NCI-H748 treated with DMSO at 0.1 percent for 48 hours (cell line): Measurements from ENCODE around the gene DNAH14.
"Not testable (repeated sequence)": the region's sequence is repeated elsewhere in the genome, so short reads cannot be mapped to it uniquely, and the experiment has no call there.

ENCODE experiments used
- DNase-seq: peaks from one replicate; lab custom pipeline; 2025; lab: John Stamatoyannopoulos, UW

DNAH14 gene

GRCh38 chr1:225155555-225155954, 226.1 kb downstream of the DNAH14 start:
- no peak for DNase-seq

- DNase-seq: no peak
Observed at GRCh38 chr1:225156254-225156653, 226.8 kb downstream of the DNAH14 start.

- no peak for DNase-seq
Observed at GRCh38 chr1:225158291-225158690, 228.8 kb downstream of the DNAH14 start.

GRCh38 chr1:225159793-225160192, 230.3 kb downstream of the DNAH14 start:
- no peak for DNase-seq

- DNase-seq: not testable (repeated sequence)
Observed at GRCh38 chr1:225177409-225177808, 247.9 kb downstream of the DNAH14 start.

GRCh38 chr1:225179686-225180085, 250.2 kb downstream of the DNAH14 start:
- DNase-seq: no peak

- DNase-seq: no peak
Observed at GRCh38 chr1:225182716-225183115, 253.2 kb downstream of the DNAH14 start.

GRCh38 chr1:225191199-225191753, 261.8 kb downstream of the DNAH14 start:
- DNase-seq: no peak

GRCh38 chr1:225201447-225201846, 272.0 kb downstream of the DNAH14 start:
- DNase-seq: no peak

GRCh38 chr1:225207791-225208190, 278.3 kb downstream of the DNAH14 start:
- no peak for DNase-seq

- peak; percentile 0 for DNase-seq
Observed at GRCh38 chr1:225209153-225209552, 279.7 kb downstream of the DNAH14 start.

- DNase-seq: not testable (repeated sequence)
Observed at GRCh38 chr1:225210180-225210579, 280.7 kb downstream of the DNAH14 start.

- not testable (repeated sequence) for DNase-seq
Observed at GRCh38 chr1:225211694-225212442, 282.4 kb downstream of the DNAH14 start.

GRCh38 chr1:225224287-225224686, 294.8 kb downstream of the DNAH14 start:
- no peak for DNase-seq

GRCh38 chr1:225225681-225226080, 296.2 kb downstream of the DNAH14 start:
- no peak for DNase-seq

GRCh38 chr1:225228871-225229303, 299.4 kb downstream of the DNAH14 start:
- DNase-seq: no peak

GRCh38 chr1:225229429-225229828, 300.0 kb downstream of the DNAH14 start:
- not testable (repeated sequence) for DNase-seq

GRCh38 chr1:225230483-225230882, 301.0 kb downstream of the DNAH14 start:
- DNase-seq: no peak

GRCh38 chr1:225232930-225233329, 303.5 kb downstream of the DNAH14 start:
- DNase-seq: not testable (repeated sequence)

GRCh38 chr1:225242611-225243010, 313.1 kb downstream of the DNAH14 start:
- no peak for DNase-seq

- no peak for DNase-seq
Observed at GRCh38 chr1:225250432-225250831, 321.0 kb downstream of the DNAH14 start.

GRCh38 chr1:225253173-225253572, 323.7 kb downstream of the DNAH14 start:
- no peak for DNase-seq

GRCh38 chr1:225253784-225254183, 324.3 kb downstream of the DNAH14 start:
- no peak for DNase-seq

- no peak for DNase-seq
Observed at GRCh38 chr1:225254676-225255075, 325.2 kb downstream of the DNAH14 start.
